Testis (tissue), 2 donors: ENCODE results near the gene TMPRSS13.

Source experiments
- POLR2A ChIP-seq: fragments of 450-650 bp; IDR thresholded peaks from one replicate; pipeline ENCODE4 v1.6.1; 2017; ENCODE audit warnings: antibody characterized with exemption, mild to moderate bottlenecking, moderate library complexity
- TF ChIP-seq, protein P1 (sequence below), 3 experiments: fragments of 450-650 bp in 2 of 3; fragments of 200-600 bp in 1 of 3; sonication (generic) in 1 of 3; IDR thresholded peaks; one replicate each; pipeline ENCODE4 v1.5.1; 2016 to 2019; ENCODE audit warnings: antibody characterized with exemption in 3 of 3, mild to moderate bottlenecking in 2 of 3, moderate library complexity in 1 of 3

DNA sequence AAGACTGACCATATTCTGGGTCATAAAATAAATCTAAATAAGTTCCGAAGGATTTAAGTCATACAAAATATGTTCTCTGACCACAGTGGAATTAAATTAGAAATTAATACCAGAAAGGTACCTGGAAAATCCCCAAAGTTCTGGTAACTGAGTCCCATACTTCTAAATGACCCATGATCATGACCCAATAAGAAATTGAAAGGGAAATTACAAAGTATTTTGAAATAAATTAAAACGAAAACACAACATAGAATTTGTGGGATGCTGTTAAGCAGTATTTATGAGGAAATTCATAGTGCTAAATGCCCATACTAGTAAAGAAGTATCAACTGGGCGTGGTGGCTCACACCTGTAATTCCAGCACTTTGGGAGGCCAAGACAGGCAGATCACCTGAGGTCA is 33.6 kb upstream of the TMPRSS13 start:
- TF ChIP-seq POLR2A = no peak
- TF ChIP-seq, protein P1, sequence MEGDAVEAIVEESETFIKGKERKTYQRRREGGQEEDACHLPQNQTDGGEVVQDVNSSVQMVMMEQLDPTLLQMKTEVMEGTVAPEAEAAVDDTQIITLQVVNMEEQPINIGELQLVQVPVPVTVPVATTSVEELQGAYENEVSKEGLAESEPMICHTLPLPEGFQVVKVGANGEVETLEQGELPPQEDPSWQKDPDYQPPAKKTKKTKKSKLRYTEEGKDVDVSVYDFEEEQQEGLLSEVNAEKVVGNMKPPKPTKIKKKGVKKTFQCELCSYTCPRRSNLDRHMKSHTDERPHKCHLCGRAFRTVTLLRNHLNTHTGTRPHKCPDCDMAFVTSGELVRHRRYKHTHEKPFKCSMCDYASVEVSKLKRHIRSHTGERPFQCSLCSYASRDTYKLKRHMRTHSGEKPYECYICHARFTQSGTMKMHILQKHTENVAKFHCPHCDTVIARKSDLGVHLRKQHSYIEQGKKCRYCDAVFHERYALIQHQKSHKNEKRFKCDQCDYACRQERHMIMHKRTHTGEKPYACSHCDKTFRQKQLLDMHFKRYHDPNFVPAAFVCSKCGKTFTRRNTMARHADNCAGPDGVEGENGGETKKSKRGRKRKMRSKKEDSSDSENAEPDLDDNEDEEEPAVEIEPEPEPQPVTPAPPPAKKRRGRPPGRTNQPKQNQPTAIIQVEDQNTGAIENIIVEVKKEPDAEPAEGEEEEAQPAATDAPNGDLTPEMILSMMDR (IDR thresholded peaks at IDR 0.05) = no peak
